Limb (tissue), 2 donors: Measurements from ENCODE around the gene GPC5.

ENCODE experiments used
- DNase-seq, 2 donors: peaks; one replicate each; pipeline ENCODE4 v3.0.0-alpha.2; 2016; ENCODE audit errors: extremely low spot score in 2 of 2

GPC5 gene

DNA sequence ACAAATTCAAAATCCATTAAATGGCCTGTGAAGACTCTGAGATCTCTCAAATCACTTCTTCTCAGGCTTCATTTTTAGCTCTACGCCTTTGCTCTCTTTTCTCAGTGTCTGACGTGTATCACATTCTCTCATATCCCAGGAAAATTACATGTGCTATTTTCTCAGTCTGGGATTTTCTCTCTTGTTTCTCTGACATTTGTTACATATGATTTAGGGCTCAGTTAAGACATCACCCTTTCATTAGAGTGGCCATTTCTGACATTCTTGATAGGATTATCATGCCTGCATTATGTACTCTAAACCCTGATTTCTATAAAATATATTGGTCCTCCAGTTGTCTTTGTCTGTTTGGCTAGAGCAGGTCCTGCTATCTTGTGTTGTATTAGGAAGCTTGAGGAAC lies 136.6 kb downstream of the GPC5 start:
- no peak for DNase-seq

DNA sequence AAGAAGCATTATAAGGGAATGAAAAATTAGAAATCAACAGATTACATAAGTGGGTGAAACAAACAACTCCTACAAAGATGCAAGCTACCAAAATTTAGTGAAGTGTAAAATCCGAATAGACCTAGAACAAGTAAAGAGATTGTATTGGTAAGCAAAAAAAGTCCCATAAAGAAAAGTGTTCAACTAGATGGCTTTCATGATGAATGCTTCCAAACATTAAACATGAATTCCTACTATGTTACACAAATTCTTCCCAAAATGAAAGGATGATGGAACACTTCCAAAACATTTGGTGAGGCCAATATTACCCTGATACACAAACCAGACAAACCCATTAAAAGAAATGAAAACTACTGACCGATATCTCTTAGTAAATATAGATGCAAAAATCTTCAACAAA lies 139.0 kb downstream of the GPC5 start:
- DNase-seq, result no peak

DNA sequence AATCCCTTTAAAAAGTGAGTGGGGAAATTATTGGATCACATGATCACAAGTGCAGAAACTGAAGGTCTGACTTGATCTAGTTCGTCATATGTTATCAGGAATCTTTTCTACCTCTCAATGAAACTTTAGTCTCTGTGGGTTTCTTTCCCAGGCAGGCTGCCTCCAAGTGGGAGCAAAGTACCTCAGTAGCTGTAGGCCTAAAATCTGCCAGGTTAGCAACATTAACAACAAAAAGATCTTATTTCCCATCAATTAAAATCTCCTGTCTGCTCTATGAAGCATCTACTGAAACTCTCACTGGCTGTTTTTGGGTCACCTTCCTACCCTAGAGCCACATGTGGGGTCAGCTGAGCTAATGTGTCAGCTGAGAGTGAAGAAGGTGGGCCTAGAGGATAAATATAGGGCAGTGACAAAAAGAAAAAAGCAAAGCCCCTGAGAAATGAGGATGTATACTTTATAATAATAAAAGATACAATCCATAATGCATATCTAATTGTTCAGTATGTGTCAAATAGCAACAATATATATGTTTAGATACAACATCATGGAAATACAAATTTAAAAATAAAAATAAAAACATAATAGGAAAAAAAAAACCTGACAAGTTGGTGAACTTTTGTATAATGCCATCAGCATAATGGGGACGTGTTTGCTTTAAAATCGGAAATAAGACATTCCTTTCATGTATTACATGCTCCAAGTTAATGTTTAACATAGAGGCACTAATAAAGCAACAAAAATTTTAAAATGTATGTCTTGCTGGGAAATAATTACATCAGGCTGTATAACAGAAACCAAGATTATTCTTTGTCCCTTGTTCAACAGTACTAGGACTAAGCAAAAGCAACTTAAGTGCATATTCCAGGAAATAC lies 141.1 kb downstream of the GPC5 start:
- no peak for DNase-seq

DNA sequence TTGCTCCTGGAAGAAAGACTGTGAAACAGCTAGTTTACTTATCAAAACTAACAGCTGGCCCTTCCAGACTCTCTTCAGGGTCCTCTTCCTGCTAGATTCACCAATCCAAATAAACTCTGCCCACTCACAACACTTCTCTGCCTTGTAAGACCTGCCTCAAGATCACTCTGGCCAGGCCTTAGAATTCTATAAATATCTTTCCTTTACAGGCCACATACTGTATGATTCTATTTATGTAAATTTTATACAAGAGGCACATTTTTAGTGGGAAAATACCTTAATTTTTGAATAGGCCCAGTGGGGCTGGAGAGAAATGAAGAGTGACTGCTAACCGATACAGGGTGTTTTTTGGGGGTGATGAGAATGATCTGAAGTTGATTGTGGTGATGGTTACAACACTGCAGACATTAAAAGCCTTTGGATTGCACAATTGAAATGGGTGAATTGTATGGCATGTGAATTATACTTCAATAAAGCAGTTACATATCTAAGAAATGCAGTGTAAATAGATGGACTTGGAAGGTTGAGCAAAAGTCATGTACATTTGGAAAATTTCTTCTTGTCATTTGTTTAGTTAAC lies 141.8 kb downstream of the GPC5 start:
- DNase-seq, result no peak

DNA sequence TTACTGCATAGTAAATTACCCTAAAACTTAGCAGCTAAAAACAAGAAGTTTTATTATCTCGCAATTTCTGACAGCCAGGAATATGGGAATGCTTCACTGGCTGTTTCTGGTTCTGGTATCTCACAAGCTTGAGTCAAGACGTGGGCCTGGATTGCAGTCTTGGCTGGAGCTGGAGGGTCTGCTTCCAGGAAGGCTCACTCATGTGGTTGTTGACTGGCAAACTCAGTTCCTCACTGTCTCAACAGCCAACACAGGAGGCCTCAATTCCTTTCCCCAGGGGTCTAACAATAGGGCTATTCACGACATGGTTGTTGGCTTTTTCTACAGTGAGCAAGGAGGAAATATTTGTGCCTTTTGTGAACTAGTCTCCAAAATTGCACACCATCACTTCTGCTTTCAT lies 146.3 kb downstream of the GPC5 start:
- DNase-seq, result no peak

DNA sequence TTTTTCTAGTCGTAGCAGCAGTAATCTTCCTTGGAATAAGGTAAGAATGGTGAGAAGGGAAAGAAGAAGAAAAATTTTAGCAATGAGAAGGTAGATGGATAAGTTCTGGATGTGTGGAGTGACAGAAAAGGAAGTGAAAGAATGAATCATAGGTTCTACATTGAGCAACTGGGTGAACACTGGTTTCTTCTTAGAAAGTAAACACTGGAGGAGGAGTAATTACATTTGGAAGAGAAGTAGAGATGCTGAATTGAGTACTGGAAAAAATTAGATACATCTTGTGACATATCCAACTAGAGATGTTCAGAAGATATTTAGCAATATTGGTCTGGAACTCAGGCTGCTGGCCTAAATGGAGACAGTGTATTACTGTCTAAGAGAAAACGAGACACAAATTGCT lies 148.5 kb downstream of the GPC5 start:
- DNase-seq, result no peak

DNA sequence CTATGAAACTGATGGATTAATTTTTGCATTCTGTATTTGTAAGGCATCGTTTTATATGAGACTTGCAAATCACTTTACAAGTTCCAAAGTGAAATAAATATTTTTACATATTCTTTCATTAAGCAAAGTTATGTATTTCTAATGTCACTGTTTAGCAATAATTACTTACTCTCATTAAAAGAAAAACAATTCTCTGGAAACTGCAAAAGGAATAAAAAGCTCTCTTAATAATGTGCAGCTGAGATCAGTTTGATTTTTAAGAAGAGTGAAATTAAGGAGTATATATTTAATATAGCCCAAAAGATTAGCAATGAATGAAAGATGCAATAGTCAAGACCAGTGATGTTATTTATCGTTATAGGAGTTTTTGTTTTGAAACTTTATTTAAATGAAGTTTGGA lies 155.2 kb downstream of the GPC5 start:
- no peak for DNase-seq

DNA sequence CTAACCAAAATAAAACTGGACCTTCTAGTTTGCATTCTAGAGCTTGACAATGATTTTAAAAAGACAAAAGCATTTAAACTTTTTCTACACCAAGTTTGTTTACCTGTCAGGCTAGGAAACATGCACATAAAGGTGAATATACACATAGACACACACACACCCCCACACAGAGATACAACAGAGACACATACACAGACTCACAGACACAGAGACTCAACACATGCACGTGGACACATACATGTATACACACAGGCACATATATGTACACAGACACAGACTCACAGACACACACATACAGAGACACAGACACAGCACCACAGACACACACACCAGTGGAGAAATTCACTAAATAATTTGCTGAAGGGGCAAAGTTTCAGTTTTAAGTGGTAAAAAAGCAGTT lies 155.7 kb downstream of the GPC5 start:
- no peak for DNase-seq

DNA sequence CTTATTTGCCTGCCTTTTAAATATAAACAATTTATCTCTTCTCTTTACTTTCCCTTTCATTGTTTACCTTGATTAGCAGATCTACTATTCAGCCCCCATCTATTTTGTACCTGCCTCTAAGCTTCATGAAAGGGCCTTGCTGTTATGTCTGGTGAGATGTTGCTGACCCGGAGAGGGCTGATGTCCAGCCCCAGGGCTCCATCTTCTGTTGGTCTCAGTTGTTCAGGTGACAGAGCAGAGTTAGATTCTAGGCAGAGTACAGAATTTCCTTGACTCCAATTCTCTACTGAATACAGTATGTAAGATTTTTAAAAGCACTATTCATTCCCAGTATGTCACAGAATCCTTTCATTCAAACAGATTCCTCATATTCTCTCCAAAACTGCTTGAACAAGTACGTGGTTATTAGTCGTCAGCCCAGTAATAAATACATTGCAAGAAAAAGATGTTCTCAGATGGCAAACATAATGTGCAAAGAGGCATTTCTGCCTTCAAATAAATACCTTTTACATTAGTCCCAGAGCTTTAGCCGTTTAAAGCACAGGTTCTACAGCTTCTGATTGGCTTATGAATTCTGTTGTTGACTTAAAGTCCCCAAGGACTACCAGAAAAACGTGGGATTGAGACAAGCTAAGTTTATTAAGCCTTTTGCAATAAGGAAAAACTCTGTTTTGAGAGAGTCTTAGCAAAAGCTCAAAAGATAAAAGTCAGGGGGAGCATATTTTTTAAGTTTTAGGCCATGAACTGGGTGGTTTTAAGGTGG lies 159.1 kb downstream of the GPC5 start:
- DNase-seq, result no peak

DNA sequence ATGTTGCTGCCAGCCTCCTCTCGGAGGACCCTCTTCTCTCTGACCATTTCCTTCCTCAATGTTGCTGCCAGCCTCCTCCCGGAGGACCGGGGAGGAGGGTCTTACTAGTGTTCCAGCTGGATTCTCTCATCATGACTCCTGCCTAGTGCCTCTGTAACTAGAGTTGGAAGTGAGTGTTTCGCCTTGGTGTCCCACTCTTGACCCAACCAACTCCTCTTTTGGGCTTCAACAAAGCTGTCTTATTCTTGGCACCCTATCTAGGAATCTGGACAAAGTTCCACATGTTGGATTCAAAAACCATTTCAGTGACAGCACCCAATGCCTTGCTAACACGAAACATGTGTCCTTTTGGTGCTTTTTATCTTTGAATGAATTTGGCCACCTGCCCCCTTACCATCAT lies 165.4 kb downstream of the GPC5 start:
- no peak for DNase-seq

DNA sequence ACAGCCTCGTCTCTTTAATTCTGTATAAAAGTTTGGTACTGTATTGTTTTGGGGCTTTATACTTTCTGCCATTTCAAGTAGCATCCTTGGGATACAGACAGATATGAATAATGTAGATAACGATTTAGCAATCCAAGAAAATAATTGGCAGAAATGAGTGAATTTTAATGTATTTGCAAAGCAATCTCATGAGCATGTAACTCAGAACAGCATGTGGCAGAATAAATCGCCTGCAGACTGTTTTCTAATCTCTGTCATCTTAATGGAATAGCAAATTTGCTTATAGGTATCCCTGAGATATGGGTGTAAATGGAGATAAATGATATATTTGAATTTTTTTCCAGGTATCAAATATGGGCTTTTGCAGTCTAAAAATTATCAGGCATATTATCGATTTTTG lies 166.0 kb downstream of the GPC5 start:
- no peak for DNase-seq

DNA sequence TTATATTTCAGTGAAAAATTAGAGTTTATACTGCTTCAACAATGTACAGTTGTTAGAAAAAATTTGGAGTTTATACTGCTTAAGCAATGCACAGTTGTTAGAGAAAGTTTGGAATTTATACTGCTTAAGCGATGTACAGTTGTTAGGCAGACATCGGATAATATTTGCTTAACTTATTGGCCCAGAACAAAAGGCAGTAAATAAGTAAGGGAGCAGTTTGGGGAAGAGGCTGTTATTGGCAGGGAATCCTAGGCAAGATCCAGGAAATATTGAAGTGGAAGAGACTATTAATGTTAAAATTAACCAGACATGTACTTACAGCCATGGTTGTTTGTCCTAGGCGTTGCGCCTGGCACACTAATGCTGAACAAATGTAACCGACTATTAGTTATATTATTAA lies 166.9 kb downstream of the GPC5 start:
- DNase-seq, result no peak

DNA sequence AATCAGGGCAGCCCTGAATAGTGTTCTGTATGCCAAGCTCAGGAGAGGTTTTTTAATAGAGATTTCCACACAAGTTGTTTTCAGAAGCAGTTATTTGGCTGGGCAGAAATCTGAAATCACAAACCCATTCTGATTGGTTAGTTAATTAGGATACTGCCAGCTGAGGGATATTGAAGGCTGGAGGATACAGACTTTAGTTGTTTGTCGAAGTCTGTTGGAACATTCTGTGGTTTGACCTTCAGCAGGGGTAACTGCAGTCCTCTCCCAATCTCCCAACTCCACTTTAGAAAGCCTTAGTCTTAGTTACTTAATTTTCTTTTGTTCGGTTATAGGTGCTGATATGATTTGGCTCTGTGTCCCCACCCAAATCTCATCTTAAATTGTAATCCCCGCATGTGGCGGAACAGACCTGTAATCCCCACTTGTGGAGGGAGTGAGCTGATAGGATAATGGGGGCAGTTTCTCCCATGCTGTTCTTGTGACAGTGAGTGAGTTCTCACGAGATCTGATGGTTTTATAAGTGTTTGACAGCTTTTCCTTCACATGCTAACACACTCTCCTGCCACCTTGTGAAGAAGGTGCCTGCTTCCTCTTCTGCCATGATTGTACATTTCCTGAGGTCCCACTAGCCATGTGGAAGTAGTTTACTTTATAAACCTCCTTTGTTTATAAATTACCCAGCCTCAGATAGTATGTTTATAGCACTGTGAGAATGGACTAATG lies 169.2 kb downstream of the GPC5 start:
- DNase-seq, result no peak

DNA sequence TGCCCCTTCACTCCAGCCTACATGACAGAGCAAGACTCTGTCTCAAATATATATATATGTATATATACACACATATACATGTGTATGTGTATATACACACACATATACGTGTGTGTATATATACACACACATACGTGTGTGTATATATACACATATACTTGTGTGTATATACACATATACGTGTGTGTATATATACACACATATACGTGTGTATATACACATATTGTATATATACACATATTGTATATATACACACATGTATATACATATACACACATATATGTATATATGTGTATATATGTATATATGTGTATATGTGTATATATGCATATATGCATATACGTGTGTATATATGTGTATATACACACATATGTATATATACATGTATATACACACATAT lies 173.3 kb downstream of the GPC5 start:
- DNase-seq, result no peak

DNA sequence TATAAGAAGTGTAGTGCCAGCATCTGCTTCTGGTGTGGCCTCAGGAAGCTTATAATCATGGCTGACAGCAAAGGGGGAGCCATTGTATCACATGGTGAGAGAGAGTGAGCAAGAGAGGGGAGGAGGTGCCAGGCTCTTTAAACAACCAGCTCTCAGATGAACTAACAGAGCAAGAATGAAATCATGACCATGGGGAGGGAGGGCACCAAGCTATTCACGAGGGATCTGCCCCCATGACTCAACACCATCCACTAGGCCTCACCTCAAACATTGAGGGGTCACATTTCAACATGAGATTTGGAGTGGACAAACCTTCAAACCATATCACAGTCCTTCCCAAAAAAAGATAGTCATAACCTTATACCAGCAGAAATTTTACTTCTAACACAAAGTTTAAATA lies 174.0 kb downstream of the GPC5 start:
- no peak for DNase-seq

DNA sequence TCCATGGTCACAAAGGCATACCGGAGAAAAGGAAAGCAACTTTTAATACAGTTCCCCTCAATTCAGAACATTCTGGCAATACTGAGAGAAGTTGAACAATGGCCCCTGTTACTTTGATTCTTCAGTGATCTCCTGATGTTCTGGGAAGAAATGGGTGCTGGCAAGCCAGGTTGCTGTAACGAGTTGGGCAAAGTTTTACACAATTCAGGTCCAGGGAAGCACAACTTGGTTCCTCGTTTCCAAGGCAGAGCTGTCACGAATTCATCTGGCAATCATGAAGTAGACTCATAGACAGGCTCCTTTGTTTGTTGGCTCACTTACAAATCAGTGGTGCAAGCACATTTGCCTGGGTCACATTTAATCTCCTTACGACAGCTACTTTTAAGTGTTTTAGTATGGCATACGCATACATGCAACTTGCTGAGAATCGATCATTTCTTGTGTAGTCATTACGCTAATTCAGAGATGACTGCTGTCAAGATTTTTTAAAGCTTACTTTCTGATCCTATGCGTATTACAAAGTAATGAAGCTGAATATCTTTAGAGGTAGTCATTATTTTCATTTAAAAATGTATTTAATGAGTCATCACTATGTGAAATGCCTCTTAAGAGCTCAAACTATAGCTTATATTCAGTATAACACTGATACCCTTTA lies 174.7 kb downstream of the GPC5 start:
- no peak for DNase-seq

DNA sequence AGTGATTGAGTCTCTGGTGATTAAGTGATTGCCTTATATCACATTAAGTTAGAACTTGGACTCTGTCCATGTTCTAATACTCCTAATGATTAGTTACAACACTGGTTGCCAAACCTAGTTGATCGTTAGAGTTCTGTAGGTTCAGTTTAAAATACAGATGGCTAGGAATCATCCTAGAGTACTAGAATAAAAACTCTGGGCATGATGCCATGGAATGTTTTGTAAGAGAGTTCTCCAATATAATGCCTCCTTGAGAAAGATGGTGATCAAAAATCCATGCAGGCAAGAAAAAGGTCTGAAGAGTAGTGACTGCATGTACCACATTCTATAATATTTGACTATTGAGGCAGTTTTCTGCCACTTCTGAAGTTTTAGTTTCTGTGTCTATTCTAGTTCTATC lies 176.3 kb downstream of the GPC5 start:
- DNase-seq, result no peak

DNA sequence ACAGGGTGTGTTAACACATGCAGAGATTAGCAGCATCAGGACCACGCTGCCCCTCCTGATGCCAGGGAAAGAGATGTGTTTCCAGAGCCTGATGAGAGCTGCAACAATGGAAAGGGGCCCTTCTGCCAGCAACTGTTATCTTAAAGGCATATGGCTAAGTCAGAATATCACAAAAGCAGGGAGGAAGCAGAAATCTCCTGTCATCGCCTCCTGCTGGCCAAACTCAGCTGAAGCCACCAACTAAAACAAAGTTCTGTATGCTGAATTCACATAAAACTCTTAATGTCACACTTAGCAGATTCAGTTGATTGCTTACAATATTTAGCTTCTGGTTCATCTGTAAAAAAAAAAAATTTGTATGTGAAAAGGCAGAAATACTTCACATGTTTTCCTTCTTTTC lies 178.2 kb downstream of the GPC5 start:
- DNase-seq, result no peak

DNA sequence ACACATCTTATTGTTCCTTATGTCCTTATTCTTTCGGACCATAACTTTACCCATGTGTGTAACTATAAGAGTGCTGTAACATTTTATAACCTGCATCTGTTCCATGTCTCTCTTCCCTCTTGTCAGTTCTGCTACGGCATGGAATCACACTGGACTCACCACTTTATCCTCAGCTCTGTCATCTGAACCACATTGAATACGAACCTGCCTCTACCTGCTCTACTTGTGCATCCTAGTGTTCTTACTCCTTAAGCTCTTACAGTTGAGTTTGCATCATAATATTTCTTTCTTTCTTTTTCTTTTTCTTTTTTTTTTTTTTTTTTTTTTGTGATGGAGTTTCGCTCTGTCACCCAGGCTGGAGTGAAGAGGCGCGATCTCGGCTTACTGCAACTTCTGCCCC lies 180.9 kb downstream of the GPC5 start:
- DNase-seq, result no peak

DNA sequence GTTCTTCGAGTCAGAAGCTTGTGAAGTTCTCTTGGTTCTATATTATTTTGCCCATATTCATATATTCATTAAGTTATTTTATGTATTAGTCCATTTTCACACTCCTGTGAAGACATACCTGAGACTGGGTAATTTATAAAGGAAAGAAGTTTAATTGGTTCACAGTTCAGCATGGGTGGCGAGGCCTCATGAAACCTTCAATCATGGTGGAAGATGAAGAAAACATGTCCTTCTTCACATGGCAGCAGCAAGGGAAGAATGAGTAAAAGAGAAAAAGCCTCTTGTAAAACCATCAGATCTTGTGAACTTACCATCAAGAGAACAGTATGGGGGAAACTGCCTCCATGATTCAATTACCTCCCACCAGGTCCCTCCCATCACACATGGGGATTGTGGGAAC lies 182.3 kb downstream of the GPC5 start:
- no peak for DNase-seq

DNA sequence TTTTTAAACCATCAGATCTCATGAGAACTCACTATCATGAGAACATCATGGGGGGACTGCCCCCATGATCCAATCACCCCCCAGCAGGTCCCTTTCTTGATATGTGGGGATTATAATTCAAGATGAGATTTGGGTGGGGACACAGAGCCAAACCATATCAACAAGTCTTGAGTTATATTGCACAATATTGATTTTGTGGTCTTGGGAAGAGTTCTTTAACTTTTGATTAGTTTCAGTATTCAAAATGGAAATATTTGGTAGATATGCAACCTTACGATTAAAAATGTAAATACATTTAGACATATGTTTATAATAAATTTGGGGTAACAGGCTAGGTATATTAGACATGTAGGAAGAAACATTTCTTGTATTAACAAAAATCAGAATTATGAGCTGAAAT lies 188.2 kb downstream of the GPC5 start:
- no peak for DNase-seq

DNA sequence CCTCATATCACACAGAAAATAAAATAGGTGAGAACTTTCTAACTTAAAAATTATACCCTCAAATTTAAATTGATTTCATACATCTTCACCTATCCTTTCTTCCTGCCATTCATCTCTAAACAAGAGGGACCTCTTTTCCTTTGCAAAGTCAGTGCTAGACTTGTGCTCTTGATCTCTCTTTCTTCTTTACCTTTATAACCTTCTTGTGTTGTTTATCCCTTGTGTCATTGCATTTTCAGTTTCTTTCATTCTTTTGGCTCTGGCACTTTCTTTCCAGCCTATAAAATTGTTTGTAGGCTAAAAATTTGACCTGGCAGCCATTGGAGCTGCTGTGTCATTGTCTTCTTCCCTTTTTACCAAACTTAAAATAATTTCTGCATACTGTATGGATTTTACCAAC lies 190.1 kb downstream of the GPC5 start:
- no peak for DNase-seq
